Bronchial smooth muscle cell (primary cell): ENCODE measurements around the gene KCNG3. TPM values are rescaled to one million over a fixed set of nuclear protein-coding genes. Genes with fewer than 3 reads are reported as not detected.

Experiments
- total RNA-seq: library from RNA; depleted of rRNA; stranded (reverse); fragments of >200 nt; gene quantifications from 2 replicates; pipeline ENCODE4 v1.2.1, GENCODE V29; 2014

KCNG3 gene, protein sequence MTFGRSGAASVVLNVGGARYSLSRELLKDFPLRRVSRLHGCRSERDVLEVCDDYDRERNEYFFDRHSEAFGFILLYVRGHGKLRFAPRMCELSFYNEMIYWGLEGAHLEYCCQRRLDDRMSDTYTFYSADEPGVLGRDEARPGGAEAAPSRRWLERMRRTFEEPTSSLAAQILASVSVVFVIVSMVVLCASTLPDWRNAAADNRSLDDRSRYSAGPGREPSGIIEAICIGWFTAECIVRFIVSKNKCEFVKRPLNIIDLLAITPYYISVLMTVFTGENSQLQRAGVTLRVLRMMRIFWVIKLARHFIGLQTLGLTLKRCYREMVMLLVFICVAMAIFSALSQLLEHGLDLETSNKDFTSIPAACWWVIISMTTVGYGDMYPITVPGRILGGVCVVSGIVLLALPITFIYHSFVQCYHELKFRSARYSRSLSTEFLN
- under 0.01 TPM in 1 of 2 replicates, not detected in the other for total RNA-seq

DNA sequence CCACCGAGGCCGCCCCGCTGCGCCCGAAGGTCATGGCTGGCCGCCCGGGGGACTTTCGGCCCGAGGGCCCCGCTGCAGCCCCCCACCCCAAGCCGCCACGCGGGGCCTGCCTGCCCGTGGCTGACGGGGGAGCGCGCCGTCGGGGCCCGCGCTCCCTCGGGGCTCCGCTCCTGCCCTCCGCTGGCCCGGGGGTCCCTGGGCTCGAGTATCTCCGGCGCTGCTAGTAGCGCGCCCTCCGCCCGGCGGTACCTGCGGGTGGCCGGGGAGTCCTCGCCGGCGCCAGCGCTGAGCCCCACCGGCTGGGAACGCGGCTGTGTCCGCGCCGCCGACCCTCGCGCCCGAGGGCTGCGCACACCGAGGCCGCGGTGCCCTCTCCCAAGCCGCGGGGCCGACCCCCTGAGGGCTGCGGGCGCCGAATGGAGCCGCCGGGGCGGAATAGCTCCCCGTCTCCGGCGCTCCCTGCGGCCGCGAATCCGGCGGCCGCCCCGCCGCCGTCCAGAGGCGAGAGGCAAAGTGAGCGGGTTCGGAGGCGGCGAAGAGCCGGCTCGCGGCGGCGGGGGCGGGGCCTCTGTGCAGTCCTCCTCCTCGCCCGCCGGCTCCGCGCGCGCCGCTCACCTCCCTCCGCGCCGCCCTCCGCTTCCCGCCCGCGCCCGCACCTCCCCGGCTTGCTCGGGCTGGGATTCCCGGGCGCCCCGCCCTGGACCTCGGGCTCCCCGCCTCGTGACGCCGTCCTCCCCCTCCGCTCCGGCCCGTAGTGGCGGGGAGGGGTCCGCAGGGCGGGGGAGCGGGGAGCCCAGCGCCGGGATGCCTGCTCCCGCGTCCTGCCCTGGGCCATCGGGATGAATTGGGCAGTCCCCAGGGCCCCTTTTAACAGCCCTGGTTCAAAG is at the start of gene KCNG3:
Gene KCNG3, minus strand, starts transcription at position 515 of the 887 bp plus-strand sequence. Its CDS starts 481 bp downstream, at position 34.

Other genes with a start within 250 kb of the KCNG3 start
- gene COX7A2L, start 132.8 kb downstream of the KCNG3 start, total RNA-seq: 157 and 183 TPM in 2 replicates
- 23.7 and 27.7 TPM in 2 replicates for gene MTA3, start 74.7 kb upstream of the KCNG3 start, total RNA-seq